A549 treated with Hydrocortisone at 1 μM for 4 hours (cell line): ENCODE data around the gene LRRC39. TPM values are rescaled to one million over a fixed set of nuclear protein-coding genes. Genes with fewer than 3 reads are reported as not detected.

Source experiments
- total RNA-seq: library from RNA; stranded (reverse); fragments of 200-300 nt; extraction: Qiagen RNA extraction; gene quantifications from 5 replicates; pipeline ENCODE4 v1.2.3, GENCODE V29; 2022

Gene LRRC39
- total RNA-seq: 0.06 to 0.13 TPM (median 0.08 TPM) in 5 replicates

DNA sequence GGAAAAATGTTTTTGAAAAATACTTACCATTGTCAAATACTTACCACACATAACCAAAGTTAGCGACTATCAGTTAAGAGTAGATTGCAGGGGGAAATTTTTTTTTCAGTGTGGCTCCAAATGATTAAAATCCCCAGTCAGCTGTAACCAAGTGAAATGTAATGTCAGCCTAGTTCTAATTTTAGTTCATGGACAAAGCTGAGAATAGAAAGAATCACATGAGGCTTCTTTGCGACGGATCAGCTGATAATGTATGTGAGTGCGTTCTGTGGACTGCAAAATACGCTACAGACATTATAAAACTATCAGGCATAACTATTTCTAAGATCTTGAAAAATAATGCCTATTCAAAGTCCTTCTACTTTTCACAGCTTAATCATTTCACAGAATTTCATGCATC, at the start of gene LRRC39:
TSS of gene LRRC39 (minus strand) at position 166 of the 400 bp plus-strand sequence. CDS start 9,740 bp downstream, outside the sequence.

DNA sequence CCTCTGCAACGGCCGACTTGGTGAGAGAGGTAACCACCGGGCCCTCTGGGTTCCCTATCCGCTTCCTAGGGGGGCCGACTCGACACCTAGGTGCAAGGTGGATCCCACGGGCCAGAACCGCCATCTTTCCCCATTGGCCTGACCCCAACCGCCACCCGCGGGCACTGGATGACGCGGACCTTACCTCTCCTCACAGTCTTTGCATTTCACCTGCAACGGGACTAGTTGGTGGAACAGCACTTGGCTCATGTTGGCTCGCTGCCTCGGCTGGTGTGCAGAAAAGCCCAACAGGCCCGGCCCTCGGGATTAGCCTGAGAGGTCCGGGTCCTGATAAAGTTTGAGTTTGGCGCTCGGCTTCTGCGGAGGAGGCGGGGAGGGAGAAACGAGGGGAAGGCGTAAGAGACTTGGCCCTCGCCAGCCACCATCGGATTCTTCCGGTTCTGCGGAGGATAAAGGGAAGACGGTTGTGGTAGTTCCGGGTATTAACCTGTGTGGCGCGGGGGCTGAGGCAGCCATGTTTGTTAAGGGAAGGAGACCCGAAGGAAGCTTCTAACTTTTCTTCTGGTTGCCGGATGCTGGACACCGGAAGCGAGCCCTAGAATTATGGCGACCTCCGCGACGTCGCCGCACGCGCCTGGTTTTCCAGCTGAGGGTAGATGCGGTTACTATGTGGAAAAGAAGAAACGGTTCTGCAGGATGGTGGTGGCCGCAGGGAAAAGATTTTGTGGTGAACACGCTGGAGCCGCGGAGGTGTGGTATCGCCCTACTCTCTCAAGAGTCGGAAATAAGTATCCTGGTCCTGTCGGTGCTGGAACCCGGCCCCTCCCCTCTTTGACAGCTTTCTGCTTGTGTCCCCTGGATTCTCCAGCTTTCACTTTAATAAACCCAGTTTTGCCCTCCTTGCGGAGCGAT, 45.2 kb downstream of the LRRC39 start, which contains the start of the genes SASS6 and TRMT13:
TSS of gene SASS6 (minus strand) at position 365 of the 912 bp plus-strand sequence. CDS start at position 249, 116 bp downstream.
TSS of gene TRMT13 (plus strand) at position 598 of the 912 bp plus-strand sequence. CDS start at position 604, 6 bp downstream.

Other genes starting within 250 kb of the LRRC39 start
- gene SLC35A3, start 208.3 kb downstream of the LRRC39 start, total RNA-seq: 6.8 to 12.0 TPM (median 9.5 TPM) in 5 replicates
- gene SASS6, start 45.3 kb downstream of the LRRC39 start, total RNA-seq: 3.1 to 4.5 TPM (median 3.7 TPM) in 5 replicates
- gene TRMT13, start 45.1 kb downstream of the LRRC39 start, total RNA-seq: 5.1 to 9.3 TPM (median 5.9 TPM) in 5 replicates
- gene DBT, start 71.6 kb upstream of the LRRC39 start, total RNA-seq: 3.3 to 4.5 TPM (median 4.2 TPM) in 5 replicates
- 22.0 to 24.6 TPM (median 22.4 TPM) in 5 replicates for gene RTCA, start 88.0 kb upstream of the LRRC39 start, total RNA-seq
- 2.0 to 3.0 TPM (median 2.5 TPM) in 5 replicates for gene CDC14A, start 174.2 kb upstream of the LRRC39 start, total RNA-seq